Endometrial microvascular endothelial cells (primary cell): ENCODE data around the gene SCARF2. TPM values are rescaled to one million over a fixed set of nuclear protein-coding genes. Genes with fewer than 3 reads are reported as not detected.
"Not testable (repeated sequence)": the region's sequence is repeated elsewhere in the genome, so short reads cannot be mapped to it uniquely, and the experiment has no call there.

Experiments
- in situ Hi-C: cut with HindIII; loops from 2 replicates; pipeline ENCODE4 v1.10.0; 2017; ENCODE audit warnings: low sequenced_read_pairs, low pct_unique_long_range_greater_than_20kb; ENCODE audit errors: inconsistent ontology term
- total RNA-seq: library from RNA; depleted of rRNA; stranded (reverse); fragments of >200 nt; gene quantifications from one replicate; pipeline ENCODE4 v1.2.3, GENCODE V29; 2015; ENCODE audit errors: inconsistent ontology term

SCARF2 gene
- total RNA-seq, 1 donor from 2014 or later: 5.0 TPM

- in situ Hi-C loops: no loop called here
Measured at GRCh38 chr22:20464912-20465758, 27.5 kb upstream of the SCARF2 start.

DNA sequence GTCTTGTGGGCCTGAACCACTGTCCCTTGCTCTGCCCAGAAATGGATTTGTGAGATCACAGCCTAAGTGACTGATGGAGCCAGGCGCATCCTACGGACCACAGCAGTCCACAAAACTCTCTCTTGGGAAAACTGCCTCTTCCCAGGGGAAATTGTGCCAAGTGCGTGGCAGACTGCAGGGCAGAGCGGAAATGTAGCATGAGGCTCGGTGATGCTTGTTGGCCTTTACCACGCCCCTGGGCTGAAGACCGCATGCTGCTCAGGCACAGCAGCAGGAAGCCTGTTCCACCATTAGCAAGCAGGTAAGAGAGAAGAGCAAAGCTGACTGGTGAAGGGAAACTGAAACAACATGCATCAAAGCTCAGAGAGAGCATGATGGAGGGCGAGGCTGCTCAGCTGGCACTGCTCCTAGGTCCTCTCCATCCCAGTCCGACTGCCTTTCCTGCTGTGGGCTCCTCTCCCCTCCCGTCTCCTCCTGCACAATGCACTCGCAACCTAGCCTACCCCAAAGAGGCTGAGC is 26.5 kb upstream of the SCARF2 start:
- in situ Hi-C loops: no loop called here

DNA sequence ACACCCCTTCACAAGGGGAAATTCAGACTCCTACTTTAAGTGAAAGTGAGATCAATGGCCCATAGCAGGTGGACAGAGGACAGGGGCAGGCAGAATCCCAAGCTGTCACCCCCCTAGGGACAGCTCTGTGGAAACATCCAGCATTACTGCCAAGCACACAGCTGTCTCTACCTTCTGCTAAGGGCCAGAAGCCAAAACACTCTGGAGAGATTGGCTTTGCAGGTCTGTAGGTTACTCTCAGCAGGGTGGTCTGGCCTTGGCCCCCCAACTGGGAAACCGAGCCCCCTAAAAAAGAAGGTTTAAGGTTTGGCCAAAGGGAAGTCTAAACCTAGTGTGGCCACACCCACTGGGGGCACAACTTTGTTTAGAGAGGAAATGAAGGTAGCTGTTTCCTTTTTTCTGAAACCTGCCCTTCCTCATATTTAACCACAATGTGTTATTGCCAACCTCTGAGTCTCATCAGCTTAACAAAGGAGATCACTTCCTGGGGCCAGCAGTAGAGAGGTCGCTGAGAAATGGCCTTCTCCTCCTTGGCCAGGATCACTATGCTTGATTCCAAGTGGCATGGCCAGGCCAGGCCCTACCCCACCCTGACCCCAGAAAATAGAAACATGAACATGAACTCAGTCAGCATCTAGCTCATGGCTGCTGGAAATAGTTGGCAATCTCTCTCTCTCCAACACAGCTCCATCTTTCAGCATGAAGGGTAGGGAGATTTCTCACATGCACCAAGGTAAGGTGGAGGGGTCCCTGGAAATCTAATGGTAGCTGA is 25.9 kb upstream of the SCARF2 start:
- in situ Hi-C loops: no loop called here

DNA sequence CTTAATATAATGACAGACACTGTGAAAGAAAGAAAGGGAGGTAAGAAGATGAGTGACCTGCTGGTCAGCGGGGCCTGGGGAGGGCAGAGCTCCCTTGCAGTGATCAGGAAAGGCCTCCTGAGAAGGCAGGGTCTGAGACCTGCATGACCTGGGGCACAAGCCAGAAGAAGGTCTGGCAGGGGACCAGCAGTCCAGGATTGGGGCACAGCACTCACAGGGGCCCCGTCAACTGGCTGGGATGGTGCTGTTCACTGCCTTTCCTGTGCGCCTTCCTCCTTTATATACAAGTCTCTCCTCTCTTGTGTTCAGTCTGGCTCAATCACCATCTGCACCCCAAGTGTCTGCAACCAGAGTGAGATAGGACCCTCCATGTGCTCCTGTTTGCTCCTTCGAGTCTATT is 22.2 kb upstream of the SCARF2 start:
- in situ Hi-C loops: no loop called here

GRCh38 chr22:20459152-20459542 is 21.5 kb upstream of the SCARF2 start:
- in situ Hi-C loops: no loop called here

- in situ Hi-C loops: no loop called here
Measured at GRCh38 chr22:20458530-20459151, 21.0 kb upstream of the SCARF2 start.

DNA sequence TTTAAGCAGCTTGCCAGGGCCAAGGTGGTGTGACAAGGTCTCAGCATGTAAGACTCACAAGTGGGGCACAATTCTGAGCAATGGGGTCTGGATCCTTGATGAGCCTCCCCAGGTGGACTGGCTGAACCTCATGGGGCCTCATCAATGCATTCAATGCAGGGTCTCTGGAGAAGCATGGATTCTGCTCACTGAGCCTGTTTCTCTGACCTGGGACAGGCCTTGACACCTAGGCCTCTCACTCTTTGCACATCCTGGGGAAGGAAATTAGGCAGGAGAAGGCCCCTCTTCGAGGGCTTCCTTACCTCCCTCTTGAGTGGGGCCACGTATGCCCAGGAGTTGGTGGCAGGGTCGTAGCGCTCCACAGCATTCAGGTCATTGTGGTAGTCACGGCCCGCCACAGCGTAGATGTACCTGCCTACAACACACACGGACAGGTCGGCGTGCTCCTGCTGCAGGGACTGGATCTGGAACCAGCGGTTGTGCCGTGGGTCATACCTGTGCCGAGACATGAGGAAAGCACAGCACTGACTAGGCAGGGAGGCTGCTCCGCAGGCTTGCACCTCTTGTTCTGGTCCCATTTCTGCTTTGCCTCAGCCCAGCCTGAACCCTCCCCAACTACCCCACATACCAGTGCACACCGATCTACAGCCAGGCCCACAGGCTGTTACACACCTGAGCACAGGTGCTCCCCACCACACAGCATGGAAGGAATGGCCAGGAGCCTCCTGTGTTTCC is 20.0 kb upstream of the SCARF2 start:
- in situ Hi-C loops: no loop called here

DNA sequence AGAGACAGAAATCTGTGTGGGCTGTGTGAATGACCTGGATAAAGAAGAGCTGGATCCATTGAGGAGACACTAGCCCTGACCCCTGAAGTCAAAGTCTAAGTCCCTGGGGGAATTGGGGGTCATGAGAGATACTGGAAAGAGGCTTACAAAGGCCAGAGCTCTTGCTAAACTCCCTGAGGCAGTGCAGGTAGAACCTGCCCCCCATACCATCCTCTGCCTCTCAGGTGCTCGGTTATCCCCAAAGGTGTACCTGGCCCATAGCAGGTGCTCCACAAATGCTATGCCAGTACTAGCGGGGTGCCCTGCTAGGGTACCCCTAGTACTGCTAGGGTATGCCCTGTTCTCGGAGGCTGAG is 19.1 kb upstream of the SCARF2 start:
- in situ Hi-C loops: no loop called here

- in situ Hi-C loops: no loop called here
Measured at GRCh38 chr22:20456064-20456721, 18.6 kb upstream of the SCARF2 start.

DNA sequence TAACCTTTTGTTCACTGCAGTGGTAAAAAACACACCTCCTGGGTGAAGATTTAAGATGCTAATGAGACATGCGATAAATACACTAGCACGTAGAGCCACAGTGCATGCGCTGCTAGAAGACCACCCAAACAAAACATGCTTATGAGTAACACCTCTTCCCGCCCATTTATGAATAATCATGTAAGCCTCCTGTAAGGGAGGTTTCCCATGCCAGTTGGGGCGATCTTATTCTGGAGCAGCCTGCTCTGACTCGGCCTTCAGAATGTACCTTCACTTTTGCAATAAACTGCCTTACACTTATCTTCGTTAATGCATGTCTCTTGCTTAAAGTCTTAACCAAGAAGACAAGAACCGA is 18.1 kb upstream of the SCARF2 start:
- in situ Hi-C loops: no loop called here

DNA sequence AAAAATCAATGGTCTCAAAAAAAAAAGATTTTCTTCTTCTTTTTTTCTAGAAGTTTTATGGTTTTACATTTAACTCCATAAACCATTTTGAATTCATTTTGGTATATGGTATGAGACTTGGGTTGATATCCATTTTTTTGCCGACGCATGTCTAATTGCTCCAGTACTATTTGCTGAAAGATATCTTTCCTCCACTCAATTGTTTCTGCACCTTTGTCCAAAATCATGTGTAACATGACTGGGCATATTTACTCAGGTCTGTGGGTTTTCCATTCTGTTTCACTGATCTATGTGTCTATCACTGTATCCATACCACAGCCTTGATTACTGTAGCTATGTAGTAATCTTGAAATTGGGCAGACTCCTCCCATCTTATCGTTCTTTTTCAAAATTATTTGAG is 15.6 kb upstream of the SCARF2 start:
- in situ Hi-C loops: no loop called here

- in situ Hi-C loops: no loop called here
Measured at GRCh38 chr22:20451920-20452319, 14.3 kb upstream of the SCARF2 start.

GRCh38 chr22:20451129-20451778 is 13.6 kb upstream of the SCARF2 start:
- in situ Hi-C loops: not testable (repeated sequence)

- in situ Hi-C loops: no loop called here
Measured at GRCh38 chr22:20450551-20450906, 12.9 kb upstream of the SCARF2 start.

GRCh38 chr22:20449819-20450550 is 12.4 kb upstream of the SCARF2 start:
- in situ Hi-C loops: no loop called here

- in situ Hi-C loops: no loop called here
Measured at GRCh38 chr22:20448630-20449029, 11.0 kb upstream of the SCARF2 start.

DNA sequence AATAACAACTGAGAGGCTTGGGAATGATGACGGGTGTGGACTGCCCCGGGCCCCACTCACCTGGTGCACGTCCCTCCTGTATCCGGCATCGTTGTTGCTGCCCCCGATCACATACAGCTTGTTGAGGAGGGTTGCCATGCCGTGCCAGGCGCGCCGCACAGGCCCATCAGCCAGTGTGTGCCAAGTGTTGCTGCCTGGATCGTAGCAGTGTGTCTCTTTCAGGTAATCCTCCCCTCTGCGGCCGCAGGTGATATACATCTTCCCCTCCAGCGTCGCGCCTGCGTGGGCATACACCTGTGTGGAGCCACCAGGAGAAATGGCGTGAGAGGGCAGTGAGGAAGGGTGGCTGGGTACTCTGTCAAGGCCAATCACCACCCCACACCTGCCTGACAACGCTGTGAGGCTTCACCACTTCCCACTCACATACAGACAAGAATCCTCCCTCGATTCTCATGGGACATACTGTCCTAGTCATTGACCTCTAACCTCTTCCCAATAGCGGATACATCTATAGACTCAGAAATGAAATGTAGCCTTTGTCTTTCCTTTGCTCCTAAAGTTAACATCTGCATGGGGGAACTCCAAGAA is 8.9 kb upstream of the SCARF2 start:
- in situ Hi-C loops: no loop called here
